ENCODE data around the gene ABHD17B.

ABHD17B gene

GRCh38 chr9:71819115-71819739, 91.8 kb downstream of the ABHD17B start:
- DNase-seq (ENCODE audit: low spot score): peak; percentile 30

GRCh38 chr9:71816916-71817451, 94.0 kb downstream of the ABHD17B start:
- no peak for DNase-seq (ENCODE audit: low spot score)
